HTERT RPE-1 (cell line): Measurements from ENCODE around the gene PSMB5.

Experiments used
- in situ Hi-C: fragments of 300-500 bp; cut with MboI; formaldehyde crosslinking; loops from 4 replicates; pipeline ENCODE4 v1.14.3; 2020; ENCODE audit warnings: low sequenced_read_pairs

The PSMB5 gene

DNA sequence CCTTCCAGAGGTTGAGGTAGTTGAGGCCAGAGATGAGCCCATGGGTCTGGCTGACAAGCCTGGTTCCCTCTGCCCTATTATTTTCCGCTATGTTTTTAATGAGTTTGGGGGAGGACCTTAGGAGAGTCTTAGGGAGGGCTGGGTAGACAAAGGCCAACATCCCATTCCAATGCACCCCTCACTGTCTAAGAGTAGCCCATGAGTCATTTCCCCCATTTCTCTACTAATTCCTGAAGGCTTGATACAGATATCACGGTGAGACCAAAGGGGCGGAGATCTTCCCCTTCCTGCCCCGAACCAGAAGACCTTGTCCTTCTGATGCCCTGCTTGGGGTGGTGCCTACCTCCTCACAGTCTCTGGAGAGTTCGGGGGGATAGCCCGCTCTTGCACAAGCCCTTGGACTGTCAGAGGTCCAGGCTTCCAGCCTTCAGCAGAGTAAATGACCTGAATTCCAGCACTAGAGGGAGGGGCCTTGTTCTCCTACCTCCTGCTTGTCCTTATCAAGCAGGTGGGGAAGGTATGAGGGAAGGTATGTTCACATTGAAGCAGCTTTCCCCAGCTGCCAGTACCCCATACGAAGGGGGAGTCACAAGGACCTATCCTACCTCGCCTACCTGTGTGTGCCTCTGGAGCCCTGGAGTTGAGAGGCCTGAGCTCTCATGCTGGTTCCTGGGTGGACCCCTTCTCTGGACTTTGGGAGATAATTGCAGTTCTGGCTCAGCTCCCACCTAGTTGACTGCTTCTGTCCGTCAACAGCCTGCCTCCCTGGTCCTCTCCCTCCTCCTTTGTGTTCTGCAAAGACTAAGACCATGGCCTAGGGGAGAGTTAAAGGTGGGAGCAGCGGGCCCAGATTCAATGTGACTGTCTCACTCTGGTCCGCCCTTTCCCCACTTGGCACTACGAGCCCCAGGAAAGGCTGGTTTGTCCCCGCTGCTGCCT is 11.0 kb upstream of the PSMB5 start:
- in situ Hi-C loops, result no loop called here

DNA sequence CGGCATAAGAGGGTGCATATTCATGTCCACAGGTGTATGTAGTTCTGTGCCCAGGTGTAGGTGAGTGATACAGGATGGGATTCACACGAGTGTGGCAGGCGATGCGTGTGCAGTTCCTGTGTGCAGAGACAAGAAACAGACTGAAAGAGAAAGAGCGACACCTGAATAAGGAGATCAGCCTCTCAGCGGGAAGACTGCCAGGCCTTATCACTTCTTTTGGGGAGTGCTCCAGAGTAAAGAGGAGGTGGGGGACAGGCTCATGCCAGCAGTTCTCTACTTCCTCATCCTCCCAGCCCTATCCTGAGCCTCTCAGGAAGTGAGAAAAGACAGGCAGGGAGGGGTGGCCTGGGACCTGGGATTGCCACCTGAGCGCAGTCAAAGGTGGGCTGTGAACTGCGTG is 10.1 kb upstream of the PSMB5 start:
- in situ Hi-C loops, result no loop called here

DNA sequence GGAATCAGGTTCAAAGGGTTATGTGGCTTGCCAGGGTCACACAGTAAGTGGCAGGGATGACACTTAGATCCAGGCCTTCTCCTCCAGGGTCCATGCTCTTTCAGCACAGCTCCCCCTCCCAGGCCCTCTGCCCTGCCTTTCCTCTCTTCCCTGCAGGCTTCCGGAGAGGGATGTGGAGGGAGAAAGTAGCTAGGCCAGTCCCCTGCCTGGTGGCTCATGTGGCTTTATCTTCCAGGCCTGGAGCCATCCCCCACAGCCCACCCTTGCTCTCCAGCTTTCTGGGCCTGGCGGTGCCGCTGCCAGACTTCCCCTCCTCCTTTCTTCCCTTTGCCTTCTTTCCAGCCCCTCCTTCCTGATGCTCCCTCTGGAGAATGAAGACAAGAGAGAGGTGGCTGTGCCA is 9.1 kb upstream of the PSMB5 start:
- in situ Hi-C loops, result no loop called here

DNA sequence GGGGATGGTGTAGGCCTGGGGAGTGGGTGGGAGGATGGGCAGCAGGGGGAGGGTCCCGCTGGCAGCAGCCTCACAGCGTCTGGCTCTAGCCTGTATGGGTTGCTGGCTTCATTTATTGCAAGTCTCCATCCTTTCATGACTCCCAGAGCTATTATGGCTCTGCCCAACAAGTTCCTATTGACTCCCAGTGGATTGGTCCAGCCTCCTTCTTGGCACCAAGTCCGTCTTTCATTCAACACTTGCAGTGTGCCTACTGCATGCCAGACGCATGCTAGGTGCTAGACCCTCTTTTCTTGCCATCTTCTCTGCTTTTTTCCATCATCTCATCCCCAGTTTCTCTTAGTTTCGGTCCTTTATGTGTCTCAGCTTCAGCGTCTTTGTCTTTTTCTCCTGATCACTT is 8.4 kb upstream of the PSMB5 start:
- in situ Hi-C loops, result no loop called here

DNA sequence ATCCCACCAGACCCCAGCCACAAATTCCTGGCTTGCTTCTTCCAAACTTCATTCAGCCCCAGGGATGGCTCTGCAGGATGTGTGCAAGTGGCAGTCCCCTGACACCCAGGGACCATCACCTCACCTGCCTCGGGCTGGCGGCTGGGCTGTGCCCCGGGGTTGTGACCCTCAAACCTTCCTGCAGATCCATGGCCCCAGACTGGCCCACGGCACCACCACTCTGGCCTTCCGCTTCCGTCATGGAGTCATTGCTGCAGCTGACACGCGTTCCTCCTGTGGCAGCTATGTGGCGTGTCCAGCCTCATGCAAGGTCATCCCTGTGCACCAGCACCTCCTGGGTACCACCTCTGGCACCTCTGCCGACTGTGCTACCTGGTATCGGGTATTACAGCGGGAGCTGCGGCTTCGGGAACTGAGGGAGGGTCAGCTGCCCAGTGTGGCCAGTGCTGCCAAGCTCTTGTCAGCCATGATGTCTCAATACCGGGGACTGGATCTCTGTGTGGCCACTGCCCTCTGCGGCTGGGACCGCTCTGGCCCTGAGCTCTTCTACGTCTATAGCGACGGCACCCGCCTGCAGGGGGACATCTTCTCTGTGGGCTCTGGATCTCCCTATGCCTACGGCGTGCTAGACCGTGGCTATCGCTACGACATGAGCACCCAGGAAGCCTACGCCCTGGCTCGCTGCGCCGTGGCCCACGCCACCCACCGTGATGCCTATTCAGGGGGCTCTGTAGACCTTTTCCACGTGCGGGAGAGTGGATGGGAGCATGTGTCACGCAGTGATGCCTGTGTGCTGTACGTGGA is 7.7 kb upstream of the PSMB5 start, which contains the start of gene PSMB11:
Gene PSMB11 (plus strand): TSS at position 51 of the 804 bp plus-strand sequence. CDS start 14 bp downstream, at position 65.
- in situ Hi-C loops, result no loop called here

DNA sequence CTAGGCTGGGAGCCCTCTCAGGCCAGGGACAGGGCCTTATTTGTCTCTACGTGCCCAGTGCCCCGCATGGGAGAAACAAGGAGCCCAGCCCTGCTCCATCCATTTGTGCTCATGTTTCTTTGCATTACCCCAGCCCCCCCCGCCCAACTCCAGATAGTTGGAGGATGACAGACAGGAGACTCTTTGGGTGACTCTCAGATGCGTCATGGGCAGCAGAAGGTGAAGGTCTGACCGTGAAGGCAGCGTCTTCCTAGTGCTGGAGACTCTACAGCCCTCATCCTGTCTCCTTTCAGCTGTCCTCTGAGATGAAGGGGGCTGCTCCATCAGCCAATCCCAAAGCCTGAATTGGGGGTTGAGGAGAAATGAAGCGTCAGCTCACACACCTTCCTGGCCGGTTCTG is 7.0 kb upstream of the PSMB5 start:
- in situ Hi-C loops, result no loop called here

DNA sequence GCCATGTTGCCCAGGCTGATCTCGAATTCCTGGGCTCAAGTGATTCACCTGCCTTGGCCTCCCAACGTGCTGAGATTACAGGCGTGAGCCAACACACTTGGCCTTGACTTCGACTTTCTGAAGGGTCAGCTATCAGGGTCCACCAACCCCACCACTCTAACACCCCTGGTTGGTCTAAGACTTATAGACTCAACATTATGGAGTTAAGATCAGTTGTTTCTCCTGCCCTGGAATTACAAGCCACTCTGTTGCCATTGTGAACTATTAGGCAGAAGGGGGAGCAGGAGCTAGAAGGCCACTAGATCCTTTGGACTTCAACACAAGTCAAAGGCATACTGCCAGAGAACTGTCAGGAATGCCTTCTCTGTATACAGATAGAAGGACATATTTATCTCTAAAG is 5.4 kb upstream of the PSMB5 start:
- in situ Hi-C loops, result no loop called here

DNA sequence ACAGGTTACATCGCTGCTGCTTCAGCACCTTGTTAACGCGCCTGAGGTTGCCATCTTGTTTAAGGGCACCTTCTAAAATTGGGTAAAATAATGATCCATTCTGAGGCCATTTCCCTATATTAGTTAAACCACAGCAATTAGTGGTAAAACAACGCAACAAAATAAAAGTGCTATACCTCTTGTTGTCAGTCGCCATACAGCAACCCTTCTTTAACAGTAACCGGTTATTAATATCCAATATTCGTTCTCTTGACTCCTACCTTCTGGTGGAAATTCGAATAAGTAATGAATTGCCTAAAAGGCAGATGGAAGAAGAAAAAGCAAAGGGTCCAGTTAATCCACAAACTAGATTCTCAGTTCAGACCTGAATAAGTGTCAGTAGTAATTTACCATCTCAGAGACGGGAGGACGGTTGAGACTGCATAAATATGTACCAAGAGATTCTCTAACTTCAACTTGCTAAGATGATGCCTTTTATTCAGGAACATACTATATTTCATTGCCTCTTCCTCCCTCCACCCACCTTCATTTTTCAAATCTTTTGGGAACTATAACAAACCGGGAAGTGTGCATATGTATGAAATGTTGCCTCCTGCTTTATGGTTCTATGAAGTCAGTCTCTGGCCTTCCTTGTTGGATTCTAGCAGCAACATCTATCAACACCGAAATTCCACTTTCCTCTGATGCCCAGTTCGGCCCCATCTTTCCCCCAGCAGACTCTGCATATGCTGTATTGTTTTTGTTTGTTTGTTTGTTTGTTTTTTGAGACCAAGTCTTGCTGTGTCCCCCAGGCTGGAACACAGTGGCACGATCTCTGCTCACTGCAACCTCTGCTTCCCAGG is 824 bp upstream of the PSMB5 start:
- in situ Hi-C loops, result no loop called here

DNA sequence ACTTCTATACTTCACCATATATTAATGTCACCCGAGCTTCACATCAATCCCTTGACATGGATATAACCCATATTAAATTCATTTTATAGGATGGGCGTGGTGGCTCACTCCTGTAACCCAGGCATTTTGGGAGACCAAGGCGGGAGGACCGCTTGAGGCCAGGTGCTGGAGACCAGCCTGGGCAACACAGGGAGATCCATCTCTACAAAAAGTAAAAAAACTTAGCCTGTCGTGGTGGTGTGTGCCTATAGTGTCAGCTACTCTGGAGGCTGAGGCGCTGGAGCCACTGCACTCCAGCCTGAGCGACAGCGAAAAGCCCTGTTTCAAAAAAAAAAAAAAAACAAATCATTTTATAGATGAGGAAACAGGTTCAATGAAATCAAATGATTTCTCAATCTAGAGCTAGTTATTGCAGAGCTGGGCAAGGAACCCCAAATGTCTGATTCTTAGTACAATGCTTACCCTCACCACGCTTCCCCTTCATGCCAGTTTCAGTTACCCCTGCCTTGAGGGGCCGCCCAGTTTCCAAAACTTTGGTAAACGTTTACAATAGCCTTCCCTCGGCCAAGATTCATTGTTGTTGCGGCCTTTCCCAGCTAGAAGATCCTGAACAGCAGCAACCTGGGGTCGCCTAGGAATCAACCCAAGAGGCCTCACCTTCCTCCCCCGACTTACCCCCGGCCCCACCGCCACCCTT is 751 bp downstream of the PSMB5 start:
- in situ Hi-C loops, result no loop called here

DNA sequence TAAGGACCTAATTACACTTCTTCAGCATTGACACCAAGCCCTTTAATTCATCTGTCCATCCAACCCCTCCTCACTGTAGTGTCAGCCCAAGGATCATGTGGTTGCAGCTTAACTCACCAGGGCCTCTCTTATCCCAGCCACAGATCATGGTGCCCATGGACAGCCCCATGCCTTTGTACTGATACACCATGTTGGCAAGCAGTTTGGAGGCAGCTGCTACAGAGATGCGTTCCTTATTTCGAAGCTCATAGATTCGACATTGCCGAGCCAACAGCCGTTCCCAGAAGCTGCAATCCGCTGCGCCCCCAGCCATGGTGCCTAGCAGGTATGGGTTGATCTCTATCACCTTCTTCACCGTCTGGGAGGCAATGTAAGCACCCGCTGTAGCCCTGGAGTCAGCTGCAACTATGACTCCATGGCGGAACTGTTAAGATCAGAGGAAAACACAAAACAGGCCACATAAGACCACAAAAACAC is 1.4 kb downstream of the PSMB5 start:
- in situ Hi-C loops, result no loop called here

DNA sequence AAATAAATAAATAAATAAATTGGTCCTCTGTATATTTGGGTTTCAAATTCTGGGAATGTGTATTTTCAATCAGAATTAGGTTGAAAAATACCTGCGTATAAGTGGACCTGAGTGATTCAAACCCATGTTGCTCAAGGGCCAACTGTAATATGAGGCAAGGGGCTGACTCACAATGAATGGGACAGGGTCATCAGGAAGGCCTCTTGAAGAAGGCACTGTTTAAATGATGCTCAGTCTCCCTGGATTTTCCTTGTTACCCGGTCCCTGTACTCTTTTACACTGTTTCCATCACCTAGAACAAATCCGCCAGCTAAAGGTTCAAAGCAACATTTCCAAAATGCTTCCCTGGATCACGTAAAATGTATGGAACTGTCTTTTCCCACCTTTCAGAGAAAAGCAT is 3.8 kb downstream of the PSMB5 start:
- in situ Hi-C loops, result no loop called here

DNA sequence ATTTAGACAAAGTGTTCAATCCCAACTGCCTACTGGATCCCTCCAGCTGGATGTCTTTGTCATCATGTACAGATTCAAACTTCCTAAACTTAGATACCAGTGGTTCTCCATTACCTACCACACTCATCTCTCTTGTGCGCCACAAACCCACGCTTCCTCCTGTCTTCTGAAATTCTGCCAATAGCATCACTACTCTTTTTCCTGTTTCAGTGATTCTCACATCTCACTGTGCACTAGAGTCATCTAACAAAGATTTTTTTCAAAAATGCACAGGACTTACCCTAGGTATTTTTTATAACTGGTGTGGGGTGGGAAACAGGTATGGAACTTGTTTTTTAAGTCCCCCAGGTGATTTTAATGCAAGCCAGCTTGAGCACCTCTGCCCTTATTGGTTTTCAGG is 5.9 kb downstream of the PSMB5 start:
- in situ Hi-C loops, result no loop called here

DNA sequence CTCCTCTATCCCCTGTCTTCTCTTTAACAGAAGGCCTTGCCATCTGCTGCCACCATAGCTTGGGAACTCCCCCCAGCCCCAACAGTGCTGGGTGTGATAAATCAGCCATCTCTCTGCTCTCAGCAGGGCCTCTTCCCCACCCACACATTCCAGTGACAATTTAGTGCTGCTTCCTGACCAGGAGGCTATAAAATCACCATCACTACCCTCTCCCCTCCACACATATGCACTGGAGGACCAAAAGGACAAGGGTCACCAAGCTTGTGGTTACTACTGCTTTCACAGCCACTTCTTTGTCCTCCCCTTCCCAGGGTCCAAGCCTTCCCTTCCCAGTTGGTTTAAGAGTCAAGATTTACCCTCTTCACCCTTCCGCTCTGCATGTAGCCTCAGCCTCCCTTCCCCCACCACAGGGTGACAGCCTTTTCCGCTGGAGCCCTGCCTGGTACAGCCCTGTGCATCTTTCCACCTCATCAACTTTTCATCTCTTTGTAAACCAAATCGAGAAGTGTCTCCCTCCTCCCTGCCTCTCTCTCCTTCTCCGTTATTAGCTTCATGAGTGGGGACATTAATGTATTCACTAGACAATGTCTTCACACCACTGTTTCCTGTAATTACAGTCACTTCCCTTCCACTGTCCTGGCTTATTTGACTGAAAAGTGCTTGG is 9.4 kb downstream of the PSMB5 start:
- in situ Hi-C loops, result no loop called here

DNA sequence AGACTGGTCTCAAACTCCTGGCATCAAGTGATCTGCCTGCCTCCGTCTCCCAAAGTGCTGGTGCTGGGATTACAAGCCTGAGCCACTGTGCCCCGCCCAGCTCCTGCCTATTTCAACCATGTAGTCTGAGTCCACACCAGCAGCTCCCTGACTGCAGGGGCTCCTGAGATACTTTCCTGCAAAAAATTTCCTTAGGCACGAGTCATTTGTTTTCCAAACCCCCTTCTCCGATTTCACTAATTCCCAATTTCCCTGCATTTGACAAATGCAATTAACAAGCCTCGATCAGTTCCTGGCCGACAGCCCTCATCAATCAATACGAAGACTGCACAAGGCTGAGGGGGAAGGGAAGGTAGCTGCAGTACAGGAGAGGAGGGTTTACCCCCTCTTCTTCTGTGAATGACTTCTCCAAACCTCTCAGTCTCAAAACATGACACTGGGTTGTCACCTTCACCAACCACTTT is 10.1 kb downstream of the PSMB5 start:
- in situ Hi-C loops, result no loop called here

DNA sequence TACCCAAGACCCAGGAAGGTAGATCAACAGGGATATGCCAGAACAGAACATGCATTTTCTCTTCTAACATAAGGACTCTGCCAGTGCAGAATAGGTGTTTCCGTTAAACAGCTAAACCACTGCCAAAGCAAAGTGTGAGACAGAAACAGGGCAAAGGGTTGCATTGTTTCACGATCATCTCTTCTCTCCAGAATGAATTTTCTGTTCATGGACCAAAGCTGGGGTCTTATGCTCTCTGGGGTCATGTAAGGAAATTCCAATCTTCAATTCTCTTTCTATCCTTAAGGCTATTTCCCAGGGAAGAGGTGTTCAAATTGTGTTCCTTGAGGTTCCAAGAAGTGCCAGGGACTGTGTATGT is 10.9 kb downstream of the PSMB5 start:
- in situ Hi-C loops, result no loop called here

DNA sequence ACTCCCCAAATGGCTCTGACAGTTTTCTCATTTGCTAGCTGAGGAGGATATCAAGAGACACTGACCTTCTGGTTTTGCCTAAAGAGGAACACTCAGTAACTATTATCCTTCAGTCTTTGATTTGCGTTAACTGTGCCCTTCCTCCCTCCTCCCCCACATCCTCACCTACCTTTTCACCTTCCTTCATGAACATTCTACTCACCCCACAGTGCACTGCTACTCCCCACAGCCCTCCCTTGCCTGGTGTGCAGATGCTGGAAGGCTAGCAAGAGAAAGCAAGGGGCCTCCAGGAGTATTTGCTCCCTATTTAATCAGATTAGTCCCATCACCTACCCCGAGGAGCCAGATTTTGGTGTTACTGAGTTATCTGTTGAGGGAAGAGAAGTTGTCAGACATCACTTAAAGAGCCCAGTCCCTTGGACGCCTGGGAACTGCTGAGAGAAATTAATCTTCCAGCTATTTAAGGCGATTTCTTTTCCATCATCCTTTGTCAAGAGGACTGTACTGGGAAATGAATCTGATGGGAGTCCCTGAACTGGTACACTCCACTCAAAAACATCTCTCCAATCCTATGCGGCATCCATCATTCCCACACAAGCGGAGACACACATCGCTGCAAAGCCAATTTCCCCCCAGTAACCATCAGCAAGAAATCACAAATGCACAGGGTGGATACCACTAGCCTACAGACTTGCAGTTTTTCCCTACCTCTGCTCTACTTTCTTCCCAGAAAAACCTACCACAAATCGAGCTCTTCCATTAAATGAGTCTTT is 11.5 kb downstream of the PSMB5 start:
- in situ Hi-C loops, result no loop called here

DNA sequence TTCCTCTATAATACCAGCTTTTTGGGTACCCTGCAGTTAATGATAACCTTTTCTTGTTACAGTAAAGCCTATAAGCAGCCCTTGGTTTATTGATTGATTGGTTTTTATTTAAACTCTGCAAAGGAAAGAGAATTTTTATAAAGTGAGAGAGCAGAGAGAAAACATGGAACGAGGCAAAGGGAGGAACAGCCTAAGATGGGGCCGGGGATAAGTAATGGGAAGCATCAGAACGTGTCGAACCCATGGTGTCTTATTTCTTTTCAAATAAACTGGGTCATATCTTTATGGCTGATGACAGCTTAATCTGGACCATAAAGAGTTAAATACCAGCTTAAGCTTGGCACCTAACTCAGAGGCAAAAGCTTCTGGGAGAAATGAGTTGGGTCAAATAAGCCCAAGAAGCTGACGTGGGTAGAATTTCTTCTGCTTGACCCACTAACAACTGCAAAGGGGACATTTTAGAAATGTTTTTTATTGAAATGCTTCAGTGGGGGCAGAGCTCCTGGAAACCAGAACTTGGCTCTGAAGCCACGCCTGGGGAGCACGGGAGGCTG is 12.7 kb downstream of the PSMB5 start:
- in situ Hi-C loops, result no loop called here

DNA sequence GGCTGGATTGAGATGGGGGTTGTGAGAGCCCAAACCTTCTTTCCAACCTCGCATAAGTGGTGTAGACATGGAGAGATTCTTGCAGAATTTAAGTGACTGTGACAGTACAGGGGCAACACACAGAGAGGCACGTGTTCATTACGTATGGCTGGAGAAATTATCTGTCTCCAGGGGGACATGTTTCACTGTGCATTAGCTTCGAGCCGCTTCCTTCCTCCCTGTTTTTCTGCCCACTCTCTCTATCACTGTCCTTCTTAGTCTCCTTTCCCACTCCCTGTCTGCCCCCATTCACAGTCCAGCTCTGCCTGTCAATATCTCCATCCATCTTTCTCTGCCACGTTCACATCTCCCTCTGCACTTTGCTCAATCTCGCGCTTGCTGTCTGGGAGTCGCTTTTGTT is 13.3 kb downstream of the PSMB5 start:
- in situ Hi-C loops, result no loop called here
